Pancreas (tissue), 10 donors: ENCODE results near the gene MBTD1. TPM values are rescaled to one million over a fixed set of nuclear protein-coding genes. Genes with fewer than 3 reads are reported as not detected.

Experiments
- ATAC-seq, 4 donors: fragments of 200-7000 bp; cut with Tn5 transposase; one replicate each; pipeline versions ENCODE4 v1.8.0 to v1.9.1; 2020; ENCODE audit warnings: mild to moderate bottlenecking in 4 of 4, moderate library complexity in 4 of 4
- DNase-seq, 6 donors: peaks; one replicate each; pipeline ENCODE4 v3.0.0-alpha.2; 2020
- FAIRE-seq: peaks from 2 replicates; lab custom pipeline; 2012; peaks lifted over from hg19 to GRCh38; lab: Jason Lieb, UNC
- H3K27ac ChIP-seq, 4 donors: fragments of 200-600 bp; sonication (generic); 1 replicate in 3 of 4; 2 replicates in 1 of 4; pipeline versions ENCODE4 v1.5.0 to v1.8.0; 2020
- H3K27me3 ChIP-seq, 4 donors: fragments of 200-600 bp; one replicate each; pipeline ENCODE4 v1.8.0; 2021
- H3K36me3 ChIP-seq, 3 donors: fragments of 200-600 bp; sonication (generic) in 1 of 3; one replicate each; pipeline versions ENCODE4 v1.5.0 to v1.8.0; 2020 to 2021
- H3K4me1 ChIP-seq, 3 donors: fragments of 200-600 bp; one replicate each; pipeline ENCODE4 v1.8.0; 2021
- H3K4me3 ChIP-seq, 4 donors: fragments of 200-600 bp; sonication (generic) in 2 of 4; one replicate each; pipeline versions ENCODE4 v1.5.0 to v1.8.0; 2020 to 2021
- H3K9me3 ChIP-seq, 4 donors: fragments of 200-600 bp; one replicate each; pipeline ENCODE4 v1.8.0; 2021
- CTCF ChIP-seq, 4 donors: fragments of 200-600 bp; sonication (generic) in 3 of 4; IDR thresholded peaks; one replicate each; pipeline versions ENCODE4 v1.5.0 to v1.8.0; 2021; ENCODE audit warnings: antibody characterized with exemption in 4 of 4
- WGBS, 2 donors: extraction: QIAGEN DNeasy Blood & Tissue Kit; methylation state at CpG; one replicate each; pipeline ENCODE4 v1.1.7; 2013; 5-methylcytosine and 5-hydroxymethylcytosine counted together
- intact Hi-C, 3 donors: fragments of 100-400 bp; cut with DNase I; formaldehyde crosslinking; loops; one replicate each; pipeline versions ENCODE4 v1.11.1 to v1.14.2; 2022
- polyA plus RNA-seq, 2 donors: library from polyadenylated mRNA; stranded (reverse); fragments of 200-250 nt; gene quantifications; one replicate each; pipeline ENCODE4 v1.2.3, GENCODE V29; 2013
- total RNA-seq, 6 donors: library from RNA; stranded (reverse); fragmentation: NEBNext Ultra II Directional in 4 of 6; extraction: Animal tissue kit (Norgen Biotek cat#: 25700) in 4 of 6; gene quantifications; one replicate each; pipeline versions ENCODE4 v1.2.1 to v1.2.4, GENCODE V29; 2021 to 2023
- donor health status: healthy with polysubstance abuse.
- donor health status: DM: no; HTN: no; CAD: no; lungs with moderate emphysema.
- donor health status: DM: no; HTN: no; CAD: no.
- donor health status: control.
- donor health status: control.
- donor health status: Bipolar disorder and iron deficiency.
- donor health status: DM: yes; HTN: yes; CAD: no.
- donor health status: DM: no; HTN: no; CAD: no.
- donor health status: DM: no; HTN: no; CAD: no.
- donor health status: DM: yes; HTN: yes; CAD: no.

The MBTD1 gene
- total and polyA plus RNA-seq, 8 donors, result 5.6 to 12.6 (median 7.8) TPM

- no peak for ATAC-seq
- intact Hi-C loops, result no loop called here
- TF ChIP-seq CTCF (IDR thresholded peaks at IDR 0.05), result no peak
- Histone ChIP-seq H3K9me3 (no peaks in the 10 kb centered on the region), H3K4me3 (no peak overlapping the region), H3K4me1 (no peaks in the 10 kb centered on the region), H3K27ac (no peak overlapping the region), H3K27me3 (no peaks in the 10 kb centered on the region), H3K36me3 (peaks cover 0 to 30% (median 2%) of the 10 kb centered on the region in 3 donors)
- WGBS, 2 donors, result 81 to 85% methylated on average over 1 of the region's 1 CpG
- FAIRE-seq, result no peak
- DNase-seq, result no peak
These were observed 41.9 kb downstream of the MBTD1 start for GRCh38 chr17:51217946-51218345.

GRCh38 chr17:51214920-51215319 is 44.9 kb downstream of the MBTD1 start:
- 97 to 100% methylated on average over 1 of the region's 1 CpG for WGBS, 2 donors
- no peak for FAIRE-seq

GRCh38 chr17:51203838-51204237 is 56.0 kb downstream of the MBTD1 start:
- Histone ChIP-seq H3K4me1 (no peaks in the 10 kb centered on the region), H3K36me3 (peaks cover 0 to 77% (median 5%) of the 10 kb centered on the region in 3 donors), H3K4me3 (no peak overlapping the region), H3K9me3 (no peaks in the 10 kb centered on the region), H3K27me3 (no peaks in the 10 kb centered on the region), H3K27ac (no peak overlapping the region)
- no peak for ATAC-seq
- no peak for TF ChIP-seq CTCF (IDR thresholded peaks at IDR 0.05)
- FAIRE-seq, result no peak
- intact Hi-C loops, result no loop called here
- no peak for DNase-seq

More at GRCh38 chr17:51214920-51215319, 44.9 kb downstream of the MBTD1 start:
- Histone ChIP-seq H3K4me3 (no peak overlapping the region), H3K4me1 (no peaks in the 10 kb centered on the region), H3K27me3 (no peaks in the 10 kb centered on the region), H3K36me3 (peaks cover 0 to 34% (median 3%) of the 10 kb centered on the region in 3 donors), H3K27ac (no peak overlapping the region), H3K9me3 (no peaks in the 10 kb centered on the region)
- intact Hi-C loops, result no loop called here
- ATAC-seq (no peak), DNase-seq (no peak)
- no peak for TF ChIP-seq CTCF (IDR thresholded peaks at IDR 0.05)

- H3K27ac ChIP-seq, result no peak overlapping the region
- no peak for TF ChIP-seq CTCF (IDR thresholded peaks at IDR 0.05)
- WGBS, 2 donors, result 85 to 92% methylated on average over 2 of the region's 2 CpGs
- ATAC-seq (no peak), DNase-seq (no peak), FAIRE-seq (no peak)
- intact Hi-C loops, result no loop called here
- H3K4me1 ChIP-seq, result no peaks in the 10 kb centered on the region
- no peak overlapping the region for H3K4me3 ChIP-seq
- no peaks in the 10 kb centered on the region for H3K9me3 ChIP-seq
- no peaks in the 10 kb centered on the region for H3K27me3 ChIP-seq
- peaks cover 0 to 70% (median 6%) of the 10 kb centered on the region in 3 donors for H3K36me3 ChIP-seq
These were observed 59.0 kb downstream of the MBTD1 start for GRCh38 chr17:51200846-51201245.

GRCh38 chr17:51200295-51200694 is 59.6 kb downstream of the MBTD1 start:
- 93 to 98% methylated on average over 4 to 6 of the region's 6 CpGs for WGBS, 2 donors
- no peak for ATAC-seq
- TF ChIP-seq CTCF (IDR thresholded peaks at IDR 0.05), result no peak
- Histone ChIP-seq H3K27me3 (no peaks in the 10 kb centered on the region), H3K4me1 (no peaks in the 10 kb centered on the region), H3K27ac (no peak overlapping the region), H3K36me3 (peaks cover 0 to 70% (median 7%) of the 10 kb centered on the region in 3 donors), H3K4me3 (no peak overlapping the region), H3K9me3 (no peaks in the 10 kb centered on the region)
- no peak for FAIRE-seq
- DNase-seq, result no peak
- intact Hi-C loops, result no loop called here
